ENCODE results near the gene FBN2. TPM values are rescaled to one million over a fixed set of nuclear protein-coding genes. Genes with fewer than 3 reads are reported as not detected.

FBN2 gene
- total RNA-seq, 1 experiment from 2014 or later, result 0.42 TPM

- no peak overlapping the region for H3K9ac ChIP-seq (ENCODE audit: low read length)
- DNase-seq (ENCODE audit: low read depth, low spot score), result no peak
- no peaks in the 10 kb centered on the region for H3K36me3 ChIP-seq (ENCODE audit: control insufficient read depth in 1 of 2, insufficient read depth in 2 of 2, low read length in 2 of 2)
- H3K9me3 ChIP-seq (ENCODE audit: control insufficient read depth in 1 of 2, insufficient read depth in 1 of 2, low read depth in 1 of 2, low read length in 2 of 2), result no peaks in the 10 kb centered on the region
- H3K4me1 ChIP-seq (ENCODE audit: control insufficient read depth in 1 of 2, insufficient read depth in 2 of 2, low read length in 2 of 2), result no peaks in the 10 kb centered on the region
- RAD21 ChIA-PET (ENCODE audit: low non-redundant PET in 1 of 2, low total read pairs in 2 of 2, uncharacterized antibody in 2 of 2, unreplicated experiment in 2 of 2), result no interaction called here
- H3K4me2 ChIP-seq (ENCODE audit: low read length), result no peak overlapping the region
- H3K79me2 ChIP-seq (ENCODE audit: insufficient read depth, low read length), result no peaks in the 10 kb centered on the region
- intact Hi-C loops (cut with micrococcal nuclease), result no loop called here
- BruUV-seq (replicated peaks), result no TSS peak
- TF ChIP-seq ELF1 (IDR thresholded peaks at IDR 0.05; ENCODE audit: borderline replicate concordance, low read depth), result no peak
- TF ChIP-seq JUND (IDR thresholded peaks at IDR 0.05), result no peak
- TF ChIP-seq MAX (IDR thresholded peaks at IDR 0.05), result no peak
- no peak for TF ChIP-seq REST (IDR thresholded peaks at IDR 0.05; ENCODE audit: low read depth)
- no peak for TF ChIP-seq TCF7L2 (IDR thresholded peaks at IDR 0.05; ENCODE audit: borderline replicate concordance, extremely low read depth, insufficient read depth, insufficient read length)
- no peak for TF ChIP-seq EZH2phosphoT487 (IDR thresholded peaks at IDR 0.05; ENCODE audit: borderline replicate concordance)
- no peak for TF ChIP-seq SIN3A (IDR thresholded peaks at IDR 0.05; ENCODE audit: low read depth)
- TF ChIP-seq SP1 (IDR thresholded peaks at IDR 0.05; ENCODE audit: low read depth), result no peak
- H4K20me1 ChIP-seq (ENCODE audit: insufficient read depth), result no peaks in the 10 kb centered on the region
- no peak for ATAC-seq
- H3K27me3 ChIP-seq (ENCODE audit: insufficient read depth, low read length), result no peaks in the 10 kb centered on the region
- no peaks in the 10 kb centered on the region for H3K9me2 ChIP-seq (ENCODE audit: insufficient read depth)
- no peak overlapping the region for H3K27ac ChIP-seq (ENCODE audit: low read depth, low read length)
- POLR2A ChIA-PET, result no interaction called here
- CTCF ChIA-PET, result no interaction called here
- no peak overlapping the region for H2AFZ ChIP-seq (ENCODE audit: low read depth, low read length, poor library complexity, severe bottlenecking)
- no peak overlapping the region for H3K4me3 ChIP-seq (replicated peaks in 1 of 2; ENCODE audit: low read depth in 1 of 2, low read length in 2 of 2)
Observed at GRCh38 chr5:128358826-128359225, 179.2 kb downstream of the FBN2 start.
